NCI-H345 treated with DMSO at 0.1 percent for 48 hours (cell line): Measurements from ENCODE around the gene YY2.
"Not testable (repeated sequence)": the region's sequence is repeated elsewhere in the genome, so short reads cannot be mapped to it uniquely, and the experiment has no call there.

Experiments used
- DNase-seq: peaks from one replicate; lab custom pipeline; 2025; ENCODE audit not compliant: unreplicated experiment; lab: John Stamatoyannopoulos, UW

YY2 gene

DNA sequence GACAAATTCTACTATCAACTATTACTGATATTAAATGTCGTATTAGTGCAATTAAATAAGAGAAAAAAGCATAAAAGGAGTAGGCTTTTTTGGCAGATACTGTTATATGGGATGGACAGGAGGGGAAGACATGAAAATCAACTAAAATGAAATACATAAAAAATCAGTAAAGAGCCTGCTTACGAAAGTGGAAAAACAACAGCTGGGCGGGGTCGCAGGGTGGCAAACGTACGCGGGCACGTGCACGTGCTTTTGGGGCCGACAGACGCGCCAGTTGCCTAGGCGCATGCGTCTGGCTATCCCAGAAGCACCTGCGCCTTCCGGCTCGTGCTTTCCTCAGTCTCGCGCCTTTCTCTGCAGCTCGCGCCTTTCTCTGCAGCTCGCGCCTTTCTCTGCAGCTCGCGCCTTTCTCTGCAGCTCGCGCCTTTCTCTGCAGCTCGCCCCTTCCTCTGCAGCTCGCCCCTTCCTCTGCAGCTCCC, at the start of gene YY2:
Gene YY2 (plus strand): TSS at position 51 of the 479 bp plus-strand sequence. CDS start 498 bp downstream, outside the sequence.
- DNase-seq: no peak

DNA sequence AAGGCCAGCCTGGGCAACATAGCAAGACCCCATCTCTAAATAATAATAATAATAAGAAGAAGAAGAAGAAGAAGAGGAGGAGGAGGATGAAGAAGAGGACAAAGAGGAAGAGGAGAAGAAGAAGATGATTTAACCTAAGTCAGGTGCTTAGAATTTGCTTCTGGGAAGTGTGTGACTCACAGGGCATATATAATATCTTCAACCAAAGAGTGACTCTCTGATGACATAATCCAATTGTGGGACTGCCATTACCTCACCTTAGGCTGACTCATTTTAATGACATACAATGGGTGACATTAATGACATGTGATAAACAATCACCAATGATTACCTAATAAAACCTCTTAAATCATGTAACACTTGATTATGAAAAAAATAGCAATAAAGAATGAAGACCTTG, 49.1 kb upstream of the YY2 start:
- no peak for DNase-seq

DNA sequence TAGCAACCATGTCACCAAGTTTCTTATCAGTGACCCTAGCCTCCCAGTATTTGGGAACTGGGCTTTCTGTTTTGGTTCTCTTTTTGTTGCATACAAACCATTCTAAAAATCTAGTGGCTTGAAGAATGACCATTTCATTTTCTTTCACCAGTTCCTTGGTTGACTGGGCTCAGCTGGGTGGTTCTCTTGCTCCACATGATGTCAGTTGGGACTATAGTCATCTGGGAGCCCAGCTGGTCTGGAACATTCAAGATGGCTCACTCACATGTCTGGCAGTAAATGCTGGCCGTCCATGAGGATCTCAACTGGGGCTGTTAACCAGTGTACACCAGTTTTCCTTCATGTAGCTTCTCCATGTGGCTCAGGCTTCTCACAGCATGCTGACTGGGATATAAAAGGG, 44.0 kb upstream of the YY2 start:
- DNase-seq: no peak

DNA sequence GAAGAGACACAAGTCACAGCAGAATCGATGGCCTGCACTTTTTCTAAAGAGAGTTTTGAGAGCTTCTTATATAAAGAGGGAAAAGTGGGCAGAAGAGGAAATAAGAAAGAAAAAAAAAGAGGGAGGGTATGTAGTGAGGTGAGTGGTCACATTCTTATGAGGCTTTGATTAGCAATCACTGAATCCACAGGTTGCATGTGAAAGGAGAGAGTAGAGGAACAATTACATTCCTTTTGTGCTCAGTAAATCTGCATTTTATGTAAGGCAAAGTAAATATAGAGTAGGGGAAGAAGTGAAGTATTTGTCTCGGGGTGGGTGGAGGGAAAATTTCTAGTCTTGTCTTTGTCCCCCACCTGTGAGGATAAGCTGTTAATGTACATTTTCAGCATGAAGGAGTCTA, 43.2 kb upstream of the YY2 start:
- DNase-seq: no peak

DNA sequence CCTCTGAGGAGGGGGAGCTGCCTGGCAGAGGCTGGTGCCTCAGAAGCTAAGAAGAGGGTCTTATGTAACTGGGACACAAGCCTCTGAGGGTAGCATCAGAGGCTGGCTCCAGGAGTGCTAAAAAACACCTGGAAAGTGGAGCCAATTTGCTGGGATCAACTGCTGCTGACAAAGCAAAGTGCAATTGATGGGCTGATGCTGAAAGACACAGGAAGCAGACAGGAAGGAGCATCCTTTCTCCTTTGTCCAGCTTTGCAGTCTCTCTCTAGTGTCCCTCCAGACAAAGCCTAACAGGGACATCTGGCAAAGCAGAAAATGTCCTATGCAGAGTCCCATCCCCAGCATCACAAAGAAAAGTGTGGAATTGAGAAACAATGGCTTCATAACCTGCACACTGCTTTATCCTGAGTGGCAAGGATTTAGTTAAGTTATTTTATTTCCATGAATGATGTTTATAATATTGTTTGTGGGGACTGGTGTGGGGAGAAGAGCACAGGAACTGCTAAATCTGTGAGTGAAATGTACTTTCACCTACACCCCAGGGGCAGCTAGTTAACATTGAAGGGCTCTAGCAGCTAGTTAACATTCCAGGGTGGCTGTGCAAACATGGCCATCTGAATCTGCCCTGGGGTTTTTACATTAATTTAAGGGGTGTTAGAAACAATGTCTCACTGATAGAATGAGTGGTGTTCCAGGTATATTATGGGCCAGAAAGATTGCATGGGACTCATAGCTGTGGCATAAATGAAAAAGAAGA, 42.0 kb upstream of the YY2 start:
- no peak for DNase-seq

DNA sequence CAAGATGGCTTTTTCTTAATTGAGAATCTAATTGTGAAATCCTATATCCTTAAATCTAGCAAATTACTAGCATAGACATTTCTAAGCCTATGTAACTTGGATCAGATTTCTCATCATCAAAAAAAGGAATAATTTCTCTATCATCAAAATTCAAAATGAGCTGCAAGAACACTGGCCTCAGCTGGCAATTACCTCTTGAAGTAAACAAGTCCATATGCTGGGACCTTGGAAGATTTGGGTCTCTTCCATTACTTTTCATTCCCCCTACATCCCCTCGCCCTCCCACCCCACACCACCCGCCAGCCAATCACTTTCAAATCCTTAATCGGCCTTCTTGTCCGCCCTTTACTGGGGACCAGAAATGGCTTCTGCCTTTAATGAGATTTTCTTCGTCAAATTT, 39.7 kb upstream of the YY2 start:
- no peak for DNase-seq

DNA sequence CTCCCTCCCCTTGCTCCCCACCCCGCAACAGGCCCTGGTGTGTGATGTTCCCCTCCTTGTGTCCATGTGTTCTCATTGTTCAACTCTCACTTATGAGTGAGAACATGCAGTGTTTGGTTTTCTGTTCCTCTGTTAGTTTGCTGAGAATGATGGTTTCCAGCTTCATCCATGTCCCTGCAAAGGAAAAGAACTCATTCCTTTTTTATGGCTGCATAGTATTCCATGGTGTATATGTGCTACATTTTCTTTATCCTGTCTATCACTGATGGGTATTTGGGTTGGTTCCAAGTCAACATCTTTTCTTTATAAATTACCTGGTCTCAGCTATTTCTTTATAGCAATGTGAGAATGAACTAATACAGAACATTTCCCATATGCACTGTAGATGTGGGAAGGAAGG, 35.6 kb upstream of the YY2 start:
- not testable (repeated sequence) for DNase-seq

DNA sequence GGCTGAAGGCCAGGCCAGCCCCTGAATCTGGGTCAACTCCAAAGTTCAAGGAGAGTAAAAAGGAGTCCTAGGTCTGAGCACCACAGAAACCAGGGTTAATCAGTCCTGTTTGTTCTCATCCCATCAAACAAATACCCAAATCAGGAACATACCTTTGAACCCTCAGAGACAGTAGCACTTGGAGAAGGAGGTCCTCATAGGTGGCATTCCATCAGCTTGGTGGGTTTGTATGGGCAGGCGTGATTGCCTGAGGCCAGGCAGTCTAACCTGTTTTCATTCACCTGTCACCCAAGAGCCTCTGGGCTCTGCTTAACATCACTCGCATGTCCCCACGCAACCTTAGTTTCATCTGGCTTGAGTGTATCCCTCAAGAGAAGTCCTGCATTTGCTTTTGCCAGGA, 33.9 kb upstream of the YY2 start:
- no peak for DNase-seq

DNA sequence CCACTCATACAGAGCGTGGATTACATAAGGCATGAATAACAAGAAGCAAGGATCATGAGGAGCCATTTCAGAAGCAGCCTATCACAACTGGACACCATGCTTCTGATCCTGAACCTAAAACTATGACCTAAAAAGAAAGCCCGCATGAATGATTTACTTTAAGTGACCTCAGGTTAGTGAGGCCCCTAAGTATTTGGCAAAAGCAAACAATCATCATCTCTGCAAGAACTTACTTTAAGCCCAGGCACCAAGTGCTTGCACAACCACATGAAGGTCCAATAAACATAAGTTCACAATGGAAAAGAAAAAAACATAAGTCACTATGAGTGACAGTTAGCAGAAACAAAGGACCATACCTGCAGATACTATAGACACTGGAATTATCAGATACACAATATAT, 24.3 kb upstream of the YY2 start:
- no peak for DNase-seq

DNA sequence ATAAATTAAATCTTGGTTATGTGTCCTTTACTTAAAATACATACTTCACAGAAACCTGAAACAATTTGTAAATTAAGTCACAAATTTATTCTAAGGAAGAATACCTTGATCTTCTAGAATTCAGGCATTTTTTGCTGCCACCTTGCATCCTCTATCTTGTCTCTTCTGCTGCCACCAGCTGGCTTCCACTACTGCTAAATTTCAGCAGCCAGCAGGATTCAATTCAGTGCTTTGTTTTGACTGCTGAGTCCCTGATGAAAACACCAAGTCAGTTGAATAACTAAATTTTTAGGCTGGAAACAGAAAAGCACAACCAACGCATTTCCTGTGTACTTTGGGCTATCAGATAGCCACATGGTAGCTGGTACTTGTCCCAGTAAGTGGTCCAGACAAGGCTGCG, 18.7 kb upstream of the YY2 start:
- DNase-seq: no peak

DNA sequence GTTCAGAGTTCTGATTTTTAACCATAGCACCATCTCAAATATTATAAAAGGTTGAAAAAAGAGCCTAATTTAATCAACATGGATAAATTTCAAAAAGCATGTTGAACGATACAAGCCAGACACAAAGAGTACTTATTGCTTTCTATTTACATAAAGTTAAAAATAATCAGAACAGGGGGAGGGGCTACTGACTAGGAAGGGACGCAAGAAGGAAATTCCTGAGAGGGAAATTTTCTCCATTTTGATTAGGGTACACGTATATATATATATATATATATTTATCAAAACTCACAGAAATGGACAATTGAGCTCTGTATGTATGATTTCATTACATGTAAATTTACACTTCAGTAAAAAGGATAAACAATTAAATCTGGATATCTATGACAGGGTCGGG, 16.9 kb upstream of the YY2 start:
- DNase-seq: no peak

DNA sequence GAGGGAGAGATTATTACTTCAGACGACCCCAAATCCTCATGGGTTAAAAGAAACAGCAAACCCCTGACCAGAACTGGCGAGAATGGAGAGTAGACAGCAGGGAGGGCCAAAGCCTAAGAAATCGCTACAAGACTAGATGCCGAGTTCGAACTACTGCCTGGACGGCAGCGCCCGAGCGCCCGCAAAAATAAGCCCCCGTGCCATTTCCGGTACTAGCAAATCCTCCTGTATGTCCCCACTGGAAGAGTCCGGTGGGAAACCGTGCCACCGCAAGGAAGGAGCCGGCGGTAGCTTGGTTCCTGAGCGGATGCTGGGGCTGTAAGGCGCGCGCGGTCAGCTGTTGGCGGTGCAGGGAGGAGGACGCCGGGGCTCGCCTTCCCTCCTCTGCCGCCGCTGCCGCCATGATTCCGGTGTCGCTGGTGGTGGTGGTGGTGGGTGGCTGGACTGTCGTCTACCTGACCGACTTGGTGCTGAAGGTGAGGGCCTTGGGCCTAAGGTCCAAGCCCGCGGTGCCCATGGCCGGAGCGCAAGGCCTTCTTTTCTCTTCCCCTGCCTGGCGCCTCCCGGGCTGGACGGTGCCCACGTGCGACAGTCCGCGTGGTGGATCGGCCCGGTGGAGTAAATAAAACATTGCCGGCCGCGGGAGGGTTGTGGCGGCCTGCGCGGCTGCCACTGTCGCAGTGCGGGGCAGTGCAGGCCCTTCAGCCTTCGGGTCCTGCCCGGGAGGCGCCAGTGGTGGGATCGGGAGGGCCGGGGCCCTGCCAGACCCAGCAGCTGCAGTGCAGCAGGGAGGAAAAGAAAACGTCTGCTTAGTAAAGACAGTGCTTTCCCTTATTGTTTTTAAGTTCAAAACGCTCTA, 16.2 kb upstream of the YY2 start, which contains the start of gene MBTPS2:
Gene MBTPS2 (plus strand): TSS at position 284 of the 859 bp plus-strand sequence. CDS start 118 bp downstream, at position 402.
- DNase-seq: peak; percentile 49

DNA sequence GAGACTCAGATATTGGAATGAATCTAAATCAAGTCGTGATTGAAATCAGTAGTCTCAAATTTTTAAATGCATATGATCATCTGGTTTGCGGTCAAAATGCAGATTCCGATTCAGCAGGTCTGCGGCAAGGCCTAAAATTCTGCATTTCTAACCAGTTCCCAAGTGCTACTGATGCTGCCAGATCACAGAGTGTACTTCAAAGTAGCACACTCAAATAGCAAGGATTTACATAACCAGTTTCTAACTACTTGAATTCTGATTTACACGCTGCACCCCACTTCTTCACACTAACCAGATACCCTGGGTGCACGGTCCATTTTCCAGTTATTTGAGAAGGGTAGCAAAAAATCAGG, 15.6 kb upstream of the YY2 start:
- no peak for DNase-seq

DNA sequence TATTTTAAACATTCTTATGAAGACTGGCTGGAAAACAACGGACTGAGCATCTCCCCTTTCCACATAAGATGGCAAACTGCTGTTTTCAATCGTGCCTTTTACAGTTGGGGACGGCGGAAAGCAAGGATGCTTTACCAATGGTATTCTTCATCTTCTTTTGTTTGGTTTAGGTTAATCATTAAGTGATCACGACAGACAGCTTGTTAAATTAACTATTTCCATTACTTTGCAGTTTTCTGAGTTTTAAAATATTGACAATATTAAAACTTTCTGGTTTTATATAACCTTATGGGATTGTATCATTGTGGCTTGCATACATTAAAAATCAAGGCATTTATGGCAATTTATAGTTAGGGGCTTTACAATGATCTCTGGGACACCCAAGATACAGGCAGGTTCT, 12.6 kb upstream of the YY2 start:
- DNase-seq: no peak

DNA sequence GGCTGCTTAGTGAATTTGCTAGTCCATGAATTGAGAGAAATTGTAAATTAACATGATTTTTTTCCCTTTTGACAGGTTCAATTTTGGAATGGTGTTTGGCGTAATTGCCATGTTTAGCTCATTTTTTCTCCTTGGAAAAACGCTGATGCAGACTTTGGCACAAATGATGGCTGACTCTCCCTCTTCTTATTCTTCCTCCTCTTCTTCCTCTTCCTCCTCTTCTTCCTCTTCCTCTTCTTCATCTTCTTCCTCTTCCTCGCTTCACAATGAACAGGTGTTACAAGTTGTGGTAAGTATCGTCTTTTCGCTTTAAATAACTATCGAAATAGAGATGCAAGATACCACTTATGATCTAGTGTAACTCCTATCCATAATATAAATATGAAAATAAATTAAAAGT, 10.7 kb upstream of the YY2 start:
- no peak for DNase-seq

DNA sequence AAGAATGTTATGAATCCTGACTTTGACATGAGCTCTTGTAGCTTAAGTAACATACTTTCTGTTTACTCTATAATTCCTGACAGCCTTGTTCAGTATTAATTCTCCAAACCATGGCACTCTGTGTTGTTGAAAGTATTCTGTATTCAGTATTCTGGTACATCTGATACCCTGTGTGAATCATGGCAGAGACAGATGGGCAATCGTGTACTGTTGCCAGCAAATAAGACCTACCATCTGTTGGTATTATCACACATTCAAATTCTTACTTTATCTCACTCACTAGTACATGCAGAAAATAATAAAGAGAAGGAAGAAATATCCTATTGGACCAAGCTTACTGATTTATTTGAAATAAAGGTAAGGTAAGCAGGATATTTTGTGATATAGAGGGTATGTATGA, 8.4 kb upstream of the YY2 start:
- no peak for DNase-seq

DNA sequence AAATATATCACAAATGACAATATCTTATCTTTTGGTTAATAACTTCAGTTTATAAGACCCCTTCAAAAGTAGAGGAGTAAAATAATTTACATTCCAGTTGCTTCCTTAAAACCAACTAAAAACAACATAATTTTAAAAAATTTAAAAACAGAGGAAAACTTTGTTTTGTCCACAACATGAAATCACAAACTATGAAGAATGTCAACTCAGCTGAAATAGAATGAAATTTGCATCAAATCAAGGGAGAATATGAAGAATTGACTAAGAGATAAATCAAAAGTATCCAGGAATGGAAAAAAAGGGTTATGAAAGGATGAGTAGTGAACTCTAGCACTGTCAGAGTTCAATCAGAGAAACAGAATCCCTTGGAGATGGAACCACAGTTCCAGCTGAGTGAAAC, 2.2 kb upstream of the YY2 start:
- DNase-seq: no peak

DNA sequence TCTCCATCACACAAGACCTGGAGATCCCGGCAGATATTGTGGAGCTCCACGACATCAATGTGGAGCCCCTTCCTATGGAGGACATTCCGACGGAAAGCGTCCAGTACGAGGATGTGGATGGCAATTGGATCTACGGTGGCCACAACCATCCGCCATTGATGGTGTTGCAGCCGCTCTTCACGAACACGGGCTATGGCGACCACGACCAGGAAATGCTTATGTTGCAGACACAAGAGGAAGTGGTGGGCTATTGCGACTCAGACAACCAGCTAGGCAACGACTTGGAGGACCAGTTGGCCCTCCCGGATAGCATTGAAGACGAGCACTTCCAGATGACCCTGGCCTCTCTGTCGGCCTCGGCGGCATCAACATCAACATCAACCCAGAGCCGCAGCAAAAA, 717 bp downstream of the YY2 start:
- no peak for DNase-seq

DNA sequence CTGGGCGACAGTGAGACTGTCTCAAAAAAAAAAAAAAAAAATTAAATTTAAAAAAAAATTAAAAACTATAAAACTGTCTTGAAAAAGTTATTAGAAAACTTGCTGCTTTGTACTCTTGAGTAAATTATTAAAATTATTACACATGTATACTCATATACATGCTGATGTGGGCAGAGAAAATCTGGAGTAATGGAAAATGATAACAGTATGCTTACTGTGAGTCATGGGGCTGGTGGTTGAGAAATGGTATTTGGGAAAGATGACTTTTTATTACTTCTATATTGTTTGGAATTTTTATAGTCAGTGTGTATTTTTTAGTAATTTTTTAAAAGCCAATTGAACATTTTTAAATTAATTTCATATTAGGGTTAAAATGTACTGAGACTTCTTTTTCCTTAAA, 7.5 kb downstream of the YY2 start:
- no peak for DNase-seq

DNA sequence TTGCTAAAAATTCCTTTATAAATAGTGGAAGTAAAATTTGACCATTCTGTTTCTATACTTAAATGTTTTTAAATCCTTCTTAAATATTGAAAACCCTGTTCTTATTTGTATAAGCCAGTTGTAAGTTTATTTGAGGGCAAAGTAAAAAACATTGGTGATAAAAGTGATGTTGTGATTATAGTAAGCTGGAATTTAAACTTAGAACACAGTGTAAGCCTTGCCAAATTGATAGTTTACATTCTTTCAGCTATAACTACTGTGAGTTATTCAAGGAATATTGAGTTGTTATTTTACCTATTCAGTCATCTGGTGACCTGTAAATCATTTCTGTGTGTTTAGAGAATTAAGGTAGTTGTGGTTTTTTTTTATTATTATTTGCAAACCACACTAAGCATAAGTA, 9.6 kb downstream of the YY2 start:
- no peak for DNase-seq

DNA sequence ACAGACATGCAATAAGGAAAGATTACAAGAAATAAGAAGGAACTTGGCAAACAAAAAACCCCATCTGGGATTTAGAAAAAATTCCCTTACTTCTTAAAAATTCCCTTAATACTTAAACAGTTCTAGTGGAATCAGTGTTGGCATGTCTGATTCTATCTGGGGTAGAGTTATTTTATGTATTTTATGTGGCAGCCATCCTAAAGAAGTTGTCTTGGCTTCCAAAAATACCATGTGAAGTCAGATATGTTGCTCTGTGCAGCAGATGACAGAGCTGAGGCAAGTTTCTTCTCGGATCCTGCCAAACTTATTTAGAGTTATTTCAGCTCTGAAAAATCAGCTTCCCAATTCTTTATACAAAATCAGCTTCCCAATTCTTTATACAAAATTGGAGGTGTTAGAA, 14.7 kb downstream of the YY2 start:
- no peak for DNase-seq

DNA sequence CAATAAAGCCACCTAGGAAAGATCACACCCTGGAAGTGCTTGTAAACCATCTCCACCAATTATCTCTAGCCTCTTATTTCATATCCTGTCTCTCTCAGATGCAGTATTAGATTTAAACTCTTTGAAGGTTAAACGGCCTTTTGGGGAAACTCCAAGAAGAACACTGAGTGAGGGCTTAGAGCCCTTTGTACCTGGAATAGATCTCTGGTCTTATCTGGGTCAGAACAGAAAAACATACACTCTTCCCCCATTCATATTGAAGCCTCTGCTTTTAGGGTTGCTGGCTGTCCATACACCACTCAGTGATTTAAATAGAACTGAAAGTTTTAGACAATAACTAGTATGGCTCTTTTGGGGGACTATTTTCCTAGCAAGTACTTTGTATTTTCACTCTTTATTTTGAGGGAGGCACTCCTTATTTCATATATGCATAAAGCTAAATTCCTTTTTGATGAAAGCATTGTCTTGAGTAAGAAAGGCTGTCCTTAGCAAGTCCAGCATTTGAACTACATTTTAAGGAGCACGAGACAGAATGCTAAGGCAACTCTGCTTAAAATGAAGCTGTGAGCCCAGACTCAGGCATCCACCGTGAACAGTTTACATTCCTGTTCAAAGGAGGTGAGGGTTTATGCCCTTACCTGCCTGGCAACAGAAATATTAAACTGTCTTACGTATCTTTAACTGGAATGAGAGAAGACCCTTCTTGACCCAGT, 17.4 kb downstream of the YY2 start:
- DNase-seq: no peak
